Activated CD4-positive, alpha-beta T cell treated with anti-CD3 and anti-CD28 coated beads, Interleukin-2, amount 10 ng/mL, durations not matched to agents 7 days and 5 days (primary cell): ENCODE data around the gene ZNF577. TPM values are rescaled to one million over a fixed set of nuclear protein-coding genes. Genes with fewer than 3 reads are reported as not detected.
A peak's percentile ranks its signal among the peaks of the same experiment; 100 is the strongest.

ENCODE experiments used
- CTCF ChIA-PET: fragments of 350-600 bp; sonication (Branson Sonifier 250); formaldehyde crosslinking; loops from one replicate; lab custom pipeline; 2021; ENCODE audit warnings: antibody characterized with exemption; lab: Charles Lee
- POLR2A ChIA-PET: fragments of 350-600 bp; sonication (Branson Sonifier 250); formaldehyde crosslinking; loops from one replicate; lab custom pipeline; 2021; ENCODE audit warnings: antibody characterized with exemption; lab: Charles Lee
- DNase-seq: peaks from one replicate; pipeline ENCODE4 v3.0.0-alpha.2; 2020
- H3K27ac Mint-ChIP-seq: one replicate; pipeline ENCODE4 v1.8.0; 2021; ENCODE audit warnings: mild to moderate bottlenecking, moderate library complexity, mixed read lengths
- H3K27me3 Mint-ChIP-seq: one replicate; pipeline ENCODE4 v1.8.0; 2021; ENCODE audit warnings: mixed read lengths
- H3K36me3 Mint-ChIP-seq: one replicate; pipeline ENCODE4 v1.8.0; 2021; ENCODE audit warnings: low read depth, mixed read lengths
- H3K4me1 Mint-ChIP-seq: one replicate; pipeline ENCODE4 v1.8.0; 2021; ENCODE audit warnings: mixed read lengths
- H3K4me3 Mint-ChIP-seq: one replicate; pipeline ENCODE4 v1.8.0; 2021; ENCODE audit warnings: mild to moderate bottlenecking, moderate library complexity, mixed read lengths
- H3K9me3 Mint-ChIP-seq: one replicate; pipeline ENCODE4 v1.8.0; 2021; ENCODE audit warnings: mixed read lengths
- total RNA-seq, 2 experiments: library from RNA; stranded (reverse); gene quantifications; one replicate each; pipeline ENCODE4 v1.2.3, GENCODE V29; 2021

ZNF577 gene
- total RNA-seq, 2 experiments from 2014 or later = 7.5 to 8.9 TPM

DNA sequence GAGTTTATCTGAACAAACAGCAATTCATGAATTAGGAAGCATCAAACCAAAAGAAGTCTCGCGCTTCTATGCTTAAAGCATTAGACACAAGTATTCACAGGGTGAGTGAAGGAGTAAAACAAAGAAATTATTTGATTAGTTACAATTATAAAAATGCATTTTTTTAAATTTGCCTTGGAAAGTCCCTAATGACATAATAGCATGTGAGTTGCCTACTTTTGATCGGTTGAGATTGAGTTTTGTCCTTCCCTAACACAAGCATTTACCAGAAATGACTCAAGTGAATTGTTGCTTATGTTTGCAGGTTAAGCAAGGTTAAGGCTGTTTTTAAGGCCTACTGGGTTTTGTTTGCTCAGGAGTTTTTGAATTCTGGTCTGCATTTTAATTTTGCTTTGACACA is 17.5 kb upstream of the ZNF577 start:
- POLR2A ChIA-PET = no interaction called here
- CTCF ChIA-PET = no interaction called here
- DNase-seq = no peak
- peak overlapping the region; percentile 99 for H3K27ac Mint-ChIP-seq
- peaks cover 59% of the 10 kb centered on the region for H3K9me3 Mint-ChIP-seq
- H3K27me3 Mint-ChIP-seq = peaks cover 7% of the 10 kb centered on the region
- H3K4me1 Mint-ChIP-seq = peaks cover 23% of the 10 kb centered on the region
- H3K4me3 Mint-ChIP-seq = peak overlapping the region; percentile 99
- H3K36me3 Mint-ChIP-seq = peaks cover 56% of the 10 kb centered on the region

DNA sequence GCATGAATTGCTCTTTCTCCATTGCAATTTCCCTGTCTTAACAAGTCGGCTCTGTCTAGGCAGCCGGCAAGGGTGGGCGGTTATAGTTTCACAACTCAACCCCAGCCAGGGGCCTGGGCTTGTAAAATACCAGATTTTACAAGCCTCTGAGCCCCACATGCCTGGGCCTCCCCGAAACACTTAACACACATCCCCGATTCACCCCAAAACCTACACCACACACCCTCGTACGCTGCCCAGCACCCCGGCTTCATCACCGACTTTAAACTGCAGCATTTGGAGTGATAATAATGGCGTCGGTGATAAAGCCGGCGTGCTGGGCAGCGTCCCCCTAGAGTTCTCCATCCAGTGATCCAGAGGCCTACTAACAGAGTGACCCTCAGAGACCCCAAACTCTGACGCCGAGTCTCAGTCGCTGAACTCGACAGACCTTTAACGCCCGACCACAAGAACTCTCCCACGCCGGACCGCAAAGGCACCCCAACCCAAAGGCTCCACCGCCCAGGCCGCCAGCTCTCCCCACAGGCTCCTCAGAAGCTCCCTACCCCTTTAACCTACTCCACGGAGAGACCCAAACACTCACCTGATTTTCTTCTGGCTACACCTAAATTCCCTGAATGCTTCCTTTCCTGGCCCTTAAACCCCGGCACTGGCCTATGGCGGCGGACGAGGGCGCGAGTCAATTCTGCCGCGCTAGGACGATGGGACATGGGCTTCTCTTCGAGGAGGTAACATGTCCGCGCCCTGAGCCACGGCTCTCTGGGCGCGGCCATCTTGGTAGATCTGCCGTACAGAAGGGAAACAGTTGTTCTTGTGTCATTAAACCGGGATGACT is 16.8 kb upstream of the ZNF577 start, which contains the start of gene ZNF649:
Gene ZNF649, minus strand, starts transcription at position 687 of the 835 bp plus-strand sequence. CDS start 4,910 bp downstream, outside the sequence.
- peak; percentile 81 for DNase-seq
- POLR2A ChIA-PET = no interaction called here
- peaks cover 62% of the 10 kb centered on the region for H3K36me3 Mint-ChIP-seq
- peak within 1 kb of the TSS; percentile 99 for H3K27ac Mint-ChIP-seq
- CTCF ChIA-PET = no interaction called here
- peaks cover 7% of the 10 kb centered on the region for H3K27me3 Mint-ChIP-seq
- H3K9me3 Mint-ChIP-seq = peaks cover 60% of the 10 kb centered on the region
- peaks cover 23% of the 10 kb centered on the region for H3K4me1 Mint-ChIP-seq
- H3K4me3 Mint-ChIP-seq = peak within 1 kb of the TSS; percentile 99

GRCh38 chr19:51903192-51903591 is 15.4 kb upstream of the ZNF577 start:
- CTCF ChIA-PET = no interaction called here
- H3K9me3 Mint-ChIP-seq = peaks cover 63% of the 10 kb centered on the region
- H3K27ac Mint-ChIP-seq = peak overlapping the region; percentile 62

DNA sequence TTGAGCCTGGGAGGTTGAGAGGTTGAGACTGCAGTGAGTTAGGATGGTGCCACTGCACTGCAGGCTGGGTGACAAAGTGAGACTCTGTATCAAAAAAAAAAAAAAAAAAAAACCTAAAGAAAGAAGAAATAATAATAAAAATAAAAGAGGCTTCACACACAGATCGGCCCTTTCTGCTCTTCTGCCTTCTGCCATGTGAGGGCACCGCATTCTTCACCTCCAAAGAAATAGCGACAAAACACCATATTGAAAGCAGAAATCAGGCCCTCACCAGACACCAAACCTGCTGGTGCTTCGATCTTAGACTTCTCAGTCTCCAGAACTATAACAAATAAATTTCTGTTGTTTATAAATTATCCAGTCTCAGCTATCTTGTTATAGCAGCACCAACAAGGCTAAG is 14.1 kb upstream of the ZNF577 start:
- Mint-ChIP-seq H3K36me3 (peaks cover 86% of the 10 kb centered on the region), H3K9me3 (peaks cover 64% of the 10 kb centered on the region), H3K4me1 (peaks cover 23% of the 10 kb centered on the region), H3K27me3 (peaks cover 5% of the 10 kb centered on the region), H3K4me3 (no peak overlapping the region), H3K27ac (no peak overlapping the region)
- CTCF ChIA-PET = interaction anchor here (0.6 to 1.1 kb wide), 2 partner anchors 13 to 1489 kb away, joined by 3 to 5 read pairs; no protein-coding TSS in a partner anchor
- POLR2A ChIA-PET = no interaction called here
- no peak for DNase-seq

More at GRCh38 chr19:51903192-51903591, 15.4 kb upstream of the ZNF577 start:
- H3K36me3 Mint-ChIP-seq = peaks cover 74% of the 10 kb centered on the region
- no peak for DNase-seq
- peaks cover 23% of the 10 kb centered on the region for H3K4me1 Mint-ChIP-seq
- POLR2A ChIA-PET = no interaction called here
- H3K4me3 Mint-ChIP-seq = peak overlapping the region; percentile 99
- peaks cover 7% of the 10 kb centered on the region for H3K27me3 Mint-ChIP-seq

GRCh38 chr19:51891193-51891747 is 3.5 kb upstream of the ZNF577 start:
- no peak for DNase-seq
- no peaks in the 10 kb centered on the region for H3K27me3 Mint-ChIP-seq
- peaks cover 91% of the 10 kb centered on the region for H3K36me3 Mint-ChIP-seq
- H3K27ac Mint-ChIP-seq = peak overlapping the region; percentile 37
- no peak overlapping the region for H3K4me3 Mint-ChIP-seq
- ChIA-PET POLR2A (no interaction called here), CTCF (no interaction called here)
- peaks cover 17% of the 10 kb centered on the region for H3K4me1 Mint-ChIP-seq
- peaks cover 71% of the 10 kb centered on the region for H3K9me3 Mint-ChIP-seq

- Mint-ChIP-seq H3K27me3 (no peaks in the 10 kb centered on the region), H3K9me3 (peaks cover 71% of the 10 kb centered on the region), H3K4me3 (no peak overlapping the region), H3K36me3 (peaks cover 87% of the 10 kb centered on the region), H3K27ac (no peak overlapping the region), H3K4me1 (peaks cover 17% of the 10 kb centered on the region)
- CTCF ChIA-PET = no interaction called here
- DNase-seq = no peak
- POLR2A ChIA-PET = no interaction called here
Measured at GRCh38 chr19:51889934-51890333, 2.2 kb upstream of the ZNF577 start.

DNA sequence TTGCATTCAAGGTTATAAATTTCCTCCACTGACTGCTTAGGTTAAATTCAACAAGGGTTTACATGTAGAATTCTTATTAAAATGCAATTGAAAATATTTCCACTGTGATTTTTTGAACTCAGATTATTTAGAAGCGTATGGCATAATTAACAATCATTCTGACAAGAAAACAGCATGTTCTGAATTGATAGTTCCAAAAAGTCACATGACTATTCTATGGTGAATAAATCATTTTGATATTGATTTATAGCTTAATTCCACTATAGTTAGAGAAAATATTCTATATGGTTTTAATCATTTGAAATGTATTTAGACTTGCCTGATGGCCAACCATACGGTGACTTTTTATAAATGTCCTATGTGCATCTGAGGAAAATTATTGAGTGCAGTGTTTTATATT is 3.0 kb downstream of the ZNF577 start:
- peaks cover 63% of the 10 kb centered on the region for H3K36me3 Mint-ChIP-seq
- H3K4me1 Mint-ChIP-seq = peaks cover 17% of the 10 kb centered on the region
- H3K4me3 Mint-ChIP-seq = no peak overlapping the region
- POLR2A ChIA-PET = no interaction called here
- peaks cover 64% of the 10 kb centered on the region for H3K9me3 Mint-ChIP-seq
- CTCF ChIA-PET = no interaction called here
- no peak for DNase-seq
- H3K27ac Mint-ChIP-seq = no peak overlapping the region
- H3K27me3 Mint-ChIP-seq = no peaks in the 10 kb centered on the region

GRCh38 chr19:51882518-51882917 is 5.2 kb downstream of the ZNF577 start:
- Mint-ChIP-seq H3K4me1 (peaks cover 7% of the 10 kb centered on the region), H3K27me3 (no peaks in the 10 kb centered on the region), H3K36me3 (peaks cover 56% of the 10 kb centered on the region), H3K4me3 (no peak overlapping the region), H3K9me3 (peaks cover 58% of the 10 kb centered on the region), H3K27ac (no peak overlapping the region)
- DNase-seq = no peak
- POLR2A ChIA-PET = no interaction called here
- CTCF ChIA-PET = no interaction called here

GRCh38 chr19:51873097-51873496 is 14.7 kb downstream of the ZNF577 start:
- Mint-ChIP-seq H3K27me3 (no peaks in the 10 kb centered on the region), H3K36me3 (peaks cover 54% of the 10 kb centered on the region), H3K4me1 (no peaks in the 10 kb centered on the region), H3K4me3 (no peak overlapping the region), H3K27ac (no peak overlapping the region), H3K9me3 (peaks cover 83% of the 10 kb centered on the region)
- CTCF ChIA-PET = no interaction called here
- DNase-seq = no peak
- POLR2A ChIA-PET = no interaction called here

DNA sequence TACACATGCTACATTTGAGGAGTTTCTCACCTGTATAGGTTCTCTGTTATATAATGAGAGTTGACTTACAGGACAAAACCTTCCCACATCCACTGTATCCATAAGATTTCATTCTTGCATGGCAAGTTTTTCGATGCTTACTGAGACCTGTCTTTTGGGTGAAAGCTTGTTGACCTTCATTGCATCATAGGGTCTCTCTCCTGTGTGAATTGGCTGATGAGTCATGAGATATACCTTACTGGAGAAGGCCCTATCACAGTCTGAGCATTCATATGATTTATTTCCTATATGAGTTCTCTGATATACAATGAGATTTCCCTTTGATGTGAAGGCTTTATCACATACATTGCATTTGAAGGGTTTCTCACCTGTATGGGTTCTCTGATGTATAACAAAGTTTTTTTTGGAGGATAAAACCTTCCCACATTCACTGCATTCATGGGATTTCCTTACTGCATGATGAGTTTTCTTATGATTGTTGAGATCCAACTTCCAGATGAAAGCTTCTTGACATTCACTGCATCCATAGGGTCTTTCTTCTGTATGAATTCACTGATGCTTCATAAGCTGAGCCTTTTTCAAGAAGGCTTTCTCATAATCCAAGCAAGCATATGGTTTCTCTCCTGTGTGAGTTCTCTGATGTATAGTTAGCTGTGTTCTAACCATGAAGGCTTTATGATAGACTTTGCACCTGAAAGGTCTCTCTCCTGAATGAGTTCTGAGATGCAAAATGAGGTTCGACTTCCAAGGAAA is 25.7 kb downstream of the ZNF577 start:
- CTCF ChIA-PET = interaction anchor here (0.6 kb wide), 1 partner anchor 1197 kb away, joined by 3 read pairs; no protein-coding TSS in a partner anchor
- Mint-ChIP-seq H3K27me3 (no peaks in the 10 kb centered on the region), H3K9me3 (peaks cover 67% of the 10 kb centered on the region), H3K36me3 (peaks cover 17% of the 10 kb centered on the region), H3K4me1 (no peaks in the 10 kb centered on the region), H3K27ac (no peak overlapping the region), H3K4me3 (no peak overlapping the region)
- no peak for DNase-seq
- POLR2A ChIA-PET = no interaction called here

DNA sequence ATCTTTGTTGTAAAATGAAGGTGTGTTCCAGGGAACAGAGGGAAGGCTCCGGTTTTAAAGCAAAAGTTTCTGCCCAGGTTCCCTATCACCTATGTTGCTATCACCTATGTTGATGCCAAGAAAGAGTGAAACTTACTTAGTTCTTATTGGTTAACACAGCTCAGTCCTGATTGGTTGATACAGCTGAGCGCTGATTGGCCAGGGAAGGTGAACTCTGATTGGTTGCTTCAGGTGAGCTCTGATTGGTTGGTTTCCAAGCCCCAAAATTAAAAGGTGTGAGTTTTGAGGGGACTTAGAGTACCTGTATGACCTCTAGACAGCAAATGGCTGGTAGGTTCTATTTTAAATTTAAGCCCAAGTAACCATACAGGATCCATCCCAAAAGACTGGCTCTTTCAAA is 50.6 kb downstream of the ZNF577 start:
- ChIA-PET POLR2A (no interaction called here), CTCF (no interaction called here)
- H3K36me3 Mint-ChIP-seq = no peaks in the 10 kb centered on the region
- no peak overlapping the region for H3K27ac Mint-ChIP-seq
- H3K9me3 Mint-ChIP-seq = peaks cover 30% of the 10 kb centered on the region
- no peaks in the 10 kb centered on the region for H3K4me1 Mint-ChIP-seq
- no peak overlapping the region for H3K4me3 Mint-ChIP-seq
- no peaks in the 10 kb centered on the region for H3K27me3 Mint-ChIP-seq
- DNase-seq = no peak

- Mint-ChIP-seq H3K27ac (no peak overlapping the region), H3K27me3 (no peaks in the 10 kb centered on the region), H3K9me3 (peaks cover 43% of the 10 kb centered on the region), H3K4me3 (no peak overlapping the region), H3K4me1 (no peaks in the 10 kb centered on the region), H3K36me3 (no peaks in the 10 kb centered on the region)
- CTCF ChIA-PET = no interaction called here
- POLR2A ChIA-PET = no interaction called here
- no peak for DNase-seq
Measured at GRCh38 chr19:51830274-51830673, 57.5 kb downstream of the ZNF577 start.
